Gastroesophageal sphincter (tissue), 4 donors: Measurements from ENCODE around the gene RSU1. TPM values are rescaled to one million over a fixed set of nuclear protein-coding genes. Genes with fewer than 3 reads are reported as not detected.
"Not testable (repeated sequence)": the region's sequence is repeated elsewhere in the genome, so short reads cannot be mapped to it uniquely, and the experiment has no call there.

Experiments
- ATAC-seq: fragments of 150-250 bp; one replicate; pipeline ENCODE4 v1.9.1; 2016; ENCODE audit warnings: mild to moderate bottlenecking, moderate library complexity
- H3K27ac ChIP-seq, 4 donors: fragments of 200-600 bp; sonication (generic) in 3 of 4; 1 replicate in 3 of 4; 2 replicates in 1 of 4; pipeline ENCODE4 v1.5.1; 2016 to 2019
- H3K27me3 ChIP-seq: fragments of 200-600 bp; sonication (generic); one replicate; pipeline ENCODE4 v1.5.1; 2019
- H3K36me3 ChIP-seq, 2 donors: fragments of 200-600 bp; sonication (generic); one replicate each; pipeline ENCODE4 v1.5.1; 2019; ENCODE audit warnings: control low read depth in 1 of 2
- H3K4me1 ChIP-seq, 3 donors: fragments of 200-600 bp; sonication (generic); 1 replicate in 2 of 3; 2 replicates in 1 of 3; pipeline ENCODE4 v1.5.1; 2016 to 2019; ENCODE audit warnings: control low read depth in 2 of 3
- H3K4me3 ChIP-seq, 2 donors: fragments of 200-600 bp; sonication (generic); one replicate each; pipeline ENCODE4 v1.5.1; 2019; ENCODE audit warnings: mild to moderate bottlenecking in 1 of 2, moderate library complexity in 1 of 2
- H3K9me3 ChIP-seq, 3 donors: fragments of 200-600 bp; sonication (generic); one replicate each; pipeline ENCODE4 v1.5.1; 2017 to 2019; ENCODE audit warnings: control low read depth in 2 of 3
- EP300 ChIP-seq: sonication (generic); formaldehyde crosslinking; IDR thresholded peaks from one replicate; pipeline ENCODE4 v1.6.1; 2017; ENCODE audit warnings: antibody characterized with exemption, mild to moderate bottlenecking
- POLR2A ChIP-seq, 2 donors: fragments of 450-650 bp; IDR thresholded peaks; one replicate each; pipeline ENCODE4 v1.6.1; 2017; ENCODE audit warnings: antibody characterized with exemption in 2 of 2, mild to moderate bottlenecking in 2 of 2, moderate library complexity in 1 of 2
- POLR2AphosphoS5 ChIP-seq: sonication (generic); formaldehyde crosslinking; IDR thresholded peaks from one replicate; pipeline ENCODE4 v1.6.1; 2017; ENCODE audit warnings: antibody characterized with exemption
- WGBS, 2 donors: methylation state at CpG; one replicate each; pipeline ENCODE4 v1.1.5; 2018; ENCODE audit warnings: low coverage in 1 of 2; 5-methylcytosine and 5-hydroxymethylcytosine counted together
- total RNA-seq, 4 donors: library from RNA; depleted of rRNA; stranded (reverse); fragments of >200 nt; gene quantifications; one replicate each; pipeline ENCODE4 v1.1.0, GENCODE V29; 2016
- TF ChIP-seq, protein P1 (sequence below), 4 experiments: fragments of 200-600 bp in 2 of 4; fragments of 450-650 bp in 2 of 4; sonication (generic) in 1 of 4; IDR thresholded peaks; one replicate each; pipeline ENCODE4 v1.5.1; 2017 to 2019; ENCODE audit warnings: antibody characterized with exemption in 4 of 4, mild to moderate bottlenecking in 2 of 4, moderate library complexity in 2 of 4

The RSU1 gene
- total RNA-seq, 4 donors from 2014 or later = 87.0 to 149 (median 117) TPM

DNA sequence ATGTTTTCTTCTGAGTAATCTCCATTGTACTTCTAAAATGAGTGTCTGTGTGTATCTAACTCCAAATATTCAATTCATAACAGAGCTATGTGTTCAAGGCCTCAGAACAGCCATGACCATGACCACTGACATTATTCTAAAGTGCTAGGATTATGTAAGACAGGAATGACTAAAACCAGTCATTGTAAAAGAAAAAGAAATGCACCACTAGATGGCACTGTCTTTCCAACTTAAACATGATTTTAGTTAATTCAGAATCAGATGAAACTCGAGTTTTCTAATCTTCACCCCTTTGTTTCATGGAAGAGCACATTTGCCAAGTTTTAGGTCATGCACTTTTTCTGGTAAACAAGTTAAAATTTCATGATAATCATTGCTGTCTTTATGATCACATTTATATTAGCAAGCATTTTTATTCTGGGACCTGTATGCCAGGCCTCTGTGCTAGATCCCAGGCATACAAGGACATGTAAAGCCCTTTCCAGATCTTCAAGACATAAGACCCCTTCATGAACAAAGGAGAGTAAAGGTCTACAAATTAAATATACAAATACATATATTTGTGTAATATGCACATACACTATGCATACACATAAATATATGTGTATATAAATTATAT is 26.1 kb upstream of the RSU1 start:
- Histone ChIP-seq H3K27me3 (no peaks in the 10 kb centered on the region), H3K36me3 (no peaks in the 10 kb centered on the region), H3K9me3 (no peaks in the 10 kb centered on the region), H3K4me3 (no peak overlapping the region), H3K4me1 (peaks cover 0 to 13% (median 0%) of the 10 kb centered on the region in 3 donors), H3K27ac (no peak overlapping the region)
- no peak for TF ChIP-seq POLR2AphosphoS5
- TF ChIP-seq POLR2A (IDR thresholded peaks at IDR 0.05) = no peak
- TF ChIP-seq, protein P1, sequence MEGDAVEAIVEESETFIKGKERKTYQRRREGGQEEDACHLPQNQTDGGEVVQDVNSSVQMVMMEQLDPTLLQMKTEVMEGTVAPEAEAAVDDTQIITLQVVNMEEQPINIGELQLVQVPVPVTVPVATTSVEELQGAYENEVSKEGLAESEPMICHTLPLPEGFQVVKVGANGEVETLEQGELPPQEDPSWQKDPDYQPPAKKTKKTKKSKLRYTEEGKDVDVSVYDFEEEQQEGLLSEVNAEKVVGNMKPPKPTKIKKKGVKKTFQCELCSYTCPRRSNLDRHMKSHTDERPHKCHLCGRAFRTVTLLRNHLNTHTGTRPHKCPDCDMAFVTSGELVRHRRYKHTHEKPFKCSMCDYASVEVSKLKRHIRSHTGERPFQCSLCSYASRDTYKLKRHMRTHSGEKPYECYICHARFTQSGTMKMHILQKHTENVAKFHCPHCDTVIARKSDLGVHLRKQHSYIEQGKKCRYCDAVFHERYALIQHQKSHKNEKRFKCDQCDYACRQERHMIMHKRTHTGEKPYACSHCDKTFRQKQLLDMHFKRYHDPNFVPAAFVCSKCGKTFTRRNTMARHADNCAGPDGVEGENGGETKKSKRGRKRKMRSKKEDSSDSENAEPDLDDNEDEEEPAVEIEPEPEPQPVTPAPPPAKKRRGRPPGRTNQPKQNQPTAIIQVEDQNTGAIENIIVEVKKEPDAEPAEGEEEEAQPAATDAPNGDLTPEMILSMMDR (IDR thresholded peaks at IDR 0.05) = peak; percentile 50 to 70 (median 62)
- WGBS, 2 donors = 0% methylated on average over 1 of the region's 1 CpG
- peak; percentile 60 for ATAC-seq

DNA sequence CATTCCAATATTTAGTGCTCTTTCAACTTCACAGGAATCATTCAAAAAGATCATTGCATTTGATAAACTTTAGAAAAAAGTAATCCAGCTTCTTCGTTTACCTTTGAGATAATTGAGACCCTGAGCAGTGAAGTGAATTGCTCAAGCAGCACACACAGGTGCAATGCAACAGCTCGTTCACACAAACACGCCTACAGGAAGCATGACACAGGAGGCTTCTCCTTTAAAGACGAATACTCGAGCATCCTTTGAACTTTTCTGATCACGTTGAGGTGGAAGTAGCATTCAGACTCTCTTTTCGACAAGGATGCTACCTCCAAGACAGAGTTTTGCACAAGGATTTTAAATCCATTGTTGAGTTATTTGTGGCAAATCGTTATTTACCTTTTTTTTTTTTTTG is 18.0 kb upstream of the RSU1 start:
- TF ChIP-seq POLR2AphosphoS5 (no peak), EP300 (no peak), POLR2A (IDR thresholded peaks at IDR 0.05) (no peak)
- TF ChIP-seq, protein P1 (IDR thresholded peaks at IDR 0.05) = no peak
- no peaks in the 10 kb centered on the region for H3K9me3 ChIP-seq
- H3K36me3 ChIP-seq = no peaks in the 10 kb centered on the region
- no peak overlapping the region for H3K27ac ChIP-seq
- no peak for ATAC-seq
- H3K4me3 ChIP-seq = no peak overlapping the region
- no peaks in the 10 kb centered on the region for H3K27me3 ChIP-seq
- peaks cover 0 to 13% (median 0%) of the 10 kb centered on the region in 3 donors for H3K4me1 ChIP-seq
- 77 to 82% methylated on average over 8 of the region's 8 CpGs for WGBS, 2 donors

DNA sequence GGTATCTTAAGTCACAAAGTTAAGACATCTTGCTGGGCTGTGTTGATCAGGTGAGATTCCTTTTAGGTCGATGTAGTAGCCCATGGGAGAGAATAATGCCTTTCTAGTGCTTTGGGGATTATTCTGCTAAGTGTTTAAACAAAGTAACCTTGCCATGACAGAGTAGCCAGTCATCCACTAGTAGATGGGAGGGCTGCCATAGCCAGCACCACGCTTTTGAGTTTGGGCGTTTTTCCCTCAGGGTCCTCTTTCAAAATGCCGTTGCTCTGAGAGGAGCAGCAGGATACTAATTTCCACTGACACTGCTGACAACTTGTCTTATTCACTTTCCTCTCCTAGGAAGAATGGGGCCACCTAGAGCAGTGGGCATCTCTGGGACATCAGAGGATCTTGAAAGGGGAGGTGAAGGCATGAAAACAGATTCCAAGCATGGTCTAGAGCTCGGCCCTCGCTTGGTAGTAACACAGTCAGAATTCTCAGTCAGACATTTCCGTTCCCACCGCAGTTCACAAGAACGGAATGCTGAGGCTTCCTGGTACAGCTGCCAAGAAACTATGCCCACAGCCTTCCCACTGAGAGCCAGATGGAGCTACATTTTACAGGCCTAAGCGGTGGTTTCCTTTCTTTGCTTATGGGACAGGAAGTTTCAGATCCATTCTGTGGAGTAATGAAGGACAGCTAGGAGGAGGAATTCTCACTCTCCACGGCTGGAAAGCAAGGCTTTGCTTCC is 15.3 kb upstream of the RSU1 start:
- Histone ChIP-seq H3K27ac (peak overlapping the region; percentile 24 to 67 (median 57)), H3K4me1 (peaks cover 0 to 31% (median 3%) of the 10 kb centered on the region in 3 donors), H3K4me3 (no peak overlapping the region), H3K27me3 (no peaks in the 10 kb centered on the region), H3K9me3 (no peaks in the 10 kb centered on the region), H3K36me3 (no peaks in the 10 kb centered on the region)
- no peak for TF ChIP-seq POLR2A (IDR thresholded peaks at IDR 0.05)
- no peak for TF ChIP-seq EP300
- no peak for TF ChIP-seq POLR2AphosphoS5
- ATAC-seq = no peak
- 64 to 78% methylated on average over 5 to 8 of the region's 11 CpGs for WGBS, 2 donors

DNA sequence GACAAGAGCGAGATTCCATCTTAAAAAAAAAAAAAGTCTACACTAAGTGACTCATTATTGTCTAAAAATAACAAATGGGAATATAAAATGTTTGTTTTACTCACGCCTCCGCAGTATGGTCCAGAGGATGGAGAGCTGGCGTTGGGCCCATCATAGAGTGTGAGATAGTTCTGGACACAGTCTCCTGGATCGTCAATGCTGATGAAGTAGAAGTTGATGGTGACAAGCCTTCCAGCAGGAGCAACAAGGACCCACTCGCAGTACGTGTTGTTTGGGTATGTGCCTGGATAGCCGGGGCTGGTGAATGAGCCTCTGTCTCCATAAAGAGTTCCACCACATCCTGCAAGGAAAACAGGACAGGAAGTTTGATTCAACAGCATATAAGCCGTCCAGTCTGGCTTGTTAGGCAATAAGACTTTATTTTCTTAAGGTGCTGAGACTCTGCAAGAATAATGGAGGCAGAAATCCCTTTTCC is 11.5 kb upstream of the RSU1 start:
- no peaks in the 10 kb centered on the region for H3K27me3 ChIP-seq
- ATAC-seq = peak; percentile 70
- peaks cover 0 to 31% (median 3%) of the 10 kb centered on the region in 3 donors for H3K4me1 ChIP-seq
- WGBS, 2 donors = 4 to 13% methylated on average over 4 to 7 of the region's 9 CpGs
- no peaks in the 10 kb centered on the region for H3K36me3 ChIP-seq
- TF ChIP-seq EP300 = no peak
- TF ChIP-seq, protein P1 (IDR thresholded peaks at IDR 0.05) = no peak
- TF ChIP-seq POLR2A (IDR thresholded peaks at IDR 0.05) = no peak
- TF ChIP-seq POLR2AphosphoS5 = no peak
- H3K27ac ChIP-seq = peak overlapping the region in 3 of 4 donors; percentile 47 to 72 (median 54)
- H3K4me3 ChIP-seq = no peak overlapping the region
- H3K9me3 ChIP-seq = no peaks in the 10 kb centered on the region

DNA sequence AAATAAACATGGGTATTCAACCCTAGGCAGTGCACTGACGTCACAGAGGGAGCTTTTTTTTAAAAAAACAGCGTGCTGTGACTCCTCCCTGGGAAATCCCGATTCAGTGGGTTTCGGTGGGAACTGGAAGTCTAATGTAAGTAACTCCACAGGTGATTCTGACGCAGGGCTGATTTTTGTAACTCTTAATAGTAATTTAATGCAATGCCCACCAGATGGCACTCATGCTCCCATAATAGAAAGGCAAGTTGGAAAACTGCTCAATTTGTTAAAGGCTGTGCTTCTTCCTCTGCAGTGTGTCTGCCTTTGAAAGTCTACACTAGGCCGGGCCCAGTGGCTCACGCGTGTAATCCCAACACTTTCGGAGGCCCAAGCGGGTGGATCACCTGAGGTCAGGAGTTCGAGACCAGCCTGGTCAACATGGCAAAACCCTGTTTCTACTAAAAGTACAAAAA is 10.9 kb upstream of the RSU1 start:
- H3K27me3 ChIP-seq = no peaks in the 10 kb centered on the region
- TF ChIP-seq, protein P1 (IDR thresholded peaks at IDR 0.05) = peak in 3 of 4 experiments; percentile 68 to 73 (median 69)
- TF ChIP-seq EP300 = no peak
- WGBS, 2 donors = 2 to 3% methylated on average over 8 to 9 of the region's 11 CpGs
- peaks cover 0 to 30% (median 3%) of the 10 kb centered on the region in 3 donors for H3K4me1 ChIP-seq
- peak overlapping the region in 3 of 4 donors; percentile 47 to 72 (median 54) for H3K27ac ChIP-seq
- peak; percentile 81 for ATAC-seq
- no peaks in the 10 kb centered on the region for H3K36me3 ChIP-seq
- H3K9me3 ChIP-seq = no peaks in the 10 kb centered on the region
- H3K4me3 ChIP-seq = no peak overlapping the region

DNA sequence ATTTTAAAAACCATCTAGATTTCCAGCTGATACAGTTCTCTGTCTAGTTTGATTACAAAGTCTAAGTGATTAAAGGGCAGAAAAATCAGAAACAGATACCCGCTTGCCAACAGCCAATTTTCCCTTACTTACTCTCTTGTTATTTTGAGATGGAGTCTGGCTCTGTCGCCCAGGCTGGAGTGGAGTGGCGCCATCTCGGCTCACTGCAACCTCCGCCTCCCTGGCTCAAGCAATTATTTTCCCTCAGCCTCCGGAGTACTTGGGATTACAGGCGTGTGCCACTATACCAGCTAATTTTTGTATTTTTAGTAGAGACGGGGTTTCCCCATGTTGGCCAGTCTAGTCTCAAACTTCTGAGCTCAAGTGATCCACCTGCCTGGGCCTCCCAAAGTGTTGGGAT is 10.2 kb upstream of the RSU1 start:
- H3K27ac ChIP-seq, H3K9me3 ChIP-seq, H3K27me3 ChIP-seq, ATAC-seq, H3K4me3 ChIP-seq, H3K36me3 ChIP-seq: not testable (repeated sequence)
- peaks cover 0 to 23% (median 3%) of the 10 kb centered on the region in 3 donors for H3K4me1 ChIP-seq
- WGBS, 2 donors = 61 to 62% methylated on average over 7 of the region's 8 CpGs
